Measurements from ENCODE around the gene MAFF.
"Not testable (repeated sequence)": the region's sequence is repeated elsewhere in the genome, so short reads cannot be mapped to it uniquely, and the experiment has no call there.

MAFF gene

DNA sequence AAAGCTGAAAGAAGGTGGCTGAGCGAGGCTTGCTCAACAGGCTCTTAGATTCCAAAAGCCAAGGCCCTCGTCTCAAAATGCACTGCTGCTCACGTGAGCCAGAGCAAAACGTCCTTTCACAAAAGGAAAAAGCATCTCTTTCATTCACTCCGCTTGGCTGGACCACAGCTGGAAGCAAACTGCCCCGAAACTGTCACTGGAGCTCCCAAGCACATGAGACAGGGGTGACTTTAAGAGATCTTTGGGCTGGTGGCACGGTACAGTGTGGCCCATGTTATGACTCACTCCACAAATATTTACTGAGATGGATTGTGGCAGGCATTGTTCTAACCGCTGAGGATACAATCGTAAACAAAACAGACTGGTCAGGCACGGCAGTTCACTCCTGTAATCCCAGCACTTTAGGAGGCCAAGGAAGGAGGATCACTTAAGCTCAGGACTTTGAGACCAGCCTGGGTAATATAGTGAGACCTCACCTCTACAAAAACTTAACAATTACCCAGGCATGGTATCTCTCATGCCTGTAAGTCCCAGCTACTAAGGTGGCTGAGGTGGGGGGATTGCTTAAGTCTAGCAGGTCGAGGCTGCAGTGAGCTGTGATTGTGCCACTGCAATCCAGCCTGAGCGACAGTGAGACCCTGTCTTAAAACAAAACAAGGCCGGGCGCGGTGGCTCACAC, 23.7 kb upstream of the MAFF start:
- DNase-seq, result no peak

- not testable (repeated sequence) for DNase-seq
These were observed 23.2 kb upstream of the MAFF start for GRCh38 chr22:38178605-38178937.

- peak; percentile 52 for DNase-seq
These were observed 20.8 kb upstream of the MAFF start for GRCh38 chr22:38180841-38181452.

- DNase-seq, result peak; percentile 100
These were observed 20.2 kb upstream of the MAFF start, which contains the start of gene PLA2G6 for GRCh38 chr22:38181453-38182200. Gene PLA2G6 (minus strand): TSS chr22:38181830. CDS start chr22:38169426, 12,404 bp downstream.

DNA sequence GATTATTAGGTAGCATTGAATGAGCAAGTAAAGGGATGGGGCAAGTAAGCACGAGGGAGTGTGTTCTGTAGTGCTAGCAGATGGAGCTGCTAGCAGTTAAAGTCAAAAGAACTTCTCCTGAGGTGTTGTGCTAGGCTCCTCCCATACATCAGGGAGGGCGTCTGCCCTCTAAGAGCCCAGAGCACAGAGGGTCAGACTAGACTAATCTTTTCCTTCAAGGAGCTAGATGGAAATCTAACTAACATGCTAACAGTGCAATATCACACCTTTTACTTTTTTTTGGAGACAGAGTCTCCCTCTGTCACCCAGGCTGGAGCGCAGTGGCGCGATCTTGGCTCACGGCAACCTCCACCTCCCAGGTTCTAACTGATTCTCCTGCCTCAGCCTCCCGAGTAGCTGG, 17.0 kb upstream of the MAFF start:
- DNase-seq, result no peak

GRCh38 chr22:38186429-38186828, 15.4 kb upstream of the MAFF start:
- DNase-seq, result no peak

DNA sequence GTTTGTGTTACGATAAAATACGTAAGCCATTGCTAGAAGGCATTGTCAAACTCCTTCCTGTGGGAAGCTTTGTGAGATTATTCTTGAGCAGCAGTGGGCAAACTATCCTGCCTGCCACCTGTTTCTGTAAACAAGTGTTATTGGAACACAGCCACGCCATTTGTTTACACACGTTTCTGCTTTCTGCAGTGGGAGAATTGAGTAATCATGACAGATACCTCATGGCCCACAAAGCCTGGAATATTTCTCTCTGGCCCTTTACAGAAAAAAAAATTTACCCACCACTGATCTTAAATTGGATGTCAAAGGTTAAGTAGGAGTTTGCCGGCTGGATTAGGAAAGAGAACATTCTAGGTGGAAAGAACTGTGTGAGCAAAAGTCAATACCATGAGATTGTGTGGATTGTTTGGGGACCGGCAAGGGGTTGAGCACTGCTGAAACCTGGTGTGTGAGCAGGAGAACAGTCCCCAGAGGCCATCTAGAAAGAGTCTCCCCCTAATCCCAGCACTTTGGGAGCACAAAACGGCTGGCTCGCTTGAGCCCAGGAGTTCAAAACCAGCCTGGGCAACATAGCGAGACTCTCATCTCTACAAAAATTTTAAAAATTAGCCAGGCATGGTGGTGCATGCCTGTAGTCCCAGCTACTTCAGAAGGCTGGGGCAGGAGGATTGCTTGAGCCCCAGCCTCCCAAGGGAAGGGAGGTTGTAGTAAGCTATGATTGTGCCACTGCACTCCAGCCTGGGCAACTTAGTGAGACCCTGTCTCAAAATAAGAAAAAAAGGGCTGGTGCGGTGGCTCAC, 14.2 kb upstream of the MAFF start:
- no peak for DNase-seq

GRCh38 chr22:38189104-38189503, 12.7 kb upstream of the MAFF start:
- no peak for DNase-seq

DNA sequence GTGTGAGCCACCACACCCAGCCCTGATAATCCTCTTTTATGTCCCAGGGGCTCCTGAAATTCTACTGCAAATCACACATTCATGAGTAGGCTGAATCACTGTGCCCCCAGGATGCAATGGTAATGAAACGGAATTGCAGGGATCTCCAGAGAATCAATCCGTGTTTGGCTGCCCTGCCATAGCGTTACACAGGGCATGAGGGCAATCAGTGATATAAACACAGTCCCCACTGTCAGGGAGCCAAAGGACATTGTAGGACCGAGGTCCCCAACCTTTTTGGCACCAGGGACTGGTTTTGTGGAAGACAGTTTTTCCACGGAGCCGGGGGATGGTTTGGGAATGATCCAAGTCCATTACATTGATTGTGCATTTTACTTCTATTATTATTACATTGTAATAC, 11.2 kb upstream of the MAFF start:
- no peak for DNase-seq

GRCh38 chr22:38191055-38191454, 10.7 kb upstream of the MAFF start:
- no peak for DNase-seq

GRCh38 chr22:38191731-38192474, 9.9 kb upstream of the MAFF start:
- no peak for DNase-seq

DNA sequence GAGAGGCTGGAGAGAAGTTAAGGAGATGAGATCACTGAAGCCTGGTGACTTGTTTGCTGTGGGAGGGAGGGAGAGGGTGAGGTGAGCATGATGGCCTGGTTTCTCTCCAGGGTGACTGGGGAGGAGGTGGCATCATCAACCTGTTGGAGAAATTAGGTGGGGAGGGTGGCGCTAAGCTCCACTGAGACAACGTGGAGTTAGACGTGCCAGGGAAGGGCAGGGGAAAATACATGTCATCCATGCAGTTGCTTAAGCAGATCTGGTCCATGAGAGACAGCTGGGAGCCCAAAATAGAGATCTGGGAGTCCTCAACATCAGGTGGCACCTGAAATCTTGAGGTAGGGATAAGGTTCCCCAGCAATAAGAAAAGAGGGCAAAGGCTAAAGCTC, 9.3 kb upstream of the MAFF start:
- DNase-seq, result no peak

GRCh38 chr22:38193580-38193979, 8.2 kb upstream of the MAFF start:
- DNase-seq, result peak; percentile 42

- no peak for DNase-seq
These were observed 4.9 kb upstream of the MAFF start for GRCh38 chr22:38196791-38197419.

DNA sequence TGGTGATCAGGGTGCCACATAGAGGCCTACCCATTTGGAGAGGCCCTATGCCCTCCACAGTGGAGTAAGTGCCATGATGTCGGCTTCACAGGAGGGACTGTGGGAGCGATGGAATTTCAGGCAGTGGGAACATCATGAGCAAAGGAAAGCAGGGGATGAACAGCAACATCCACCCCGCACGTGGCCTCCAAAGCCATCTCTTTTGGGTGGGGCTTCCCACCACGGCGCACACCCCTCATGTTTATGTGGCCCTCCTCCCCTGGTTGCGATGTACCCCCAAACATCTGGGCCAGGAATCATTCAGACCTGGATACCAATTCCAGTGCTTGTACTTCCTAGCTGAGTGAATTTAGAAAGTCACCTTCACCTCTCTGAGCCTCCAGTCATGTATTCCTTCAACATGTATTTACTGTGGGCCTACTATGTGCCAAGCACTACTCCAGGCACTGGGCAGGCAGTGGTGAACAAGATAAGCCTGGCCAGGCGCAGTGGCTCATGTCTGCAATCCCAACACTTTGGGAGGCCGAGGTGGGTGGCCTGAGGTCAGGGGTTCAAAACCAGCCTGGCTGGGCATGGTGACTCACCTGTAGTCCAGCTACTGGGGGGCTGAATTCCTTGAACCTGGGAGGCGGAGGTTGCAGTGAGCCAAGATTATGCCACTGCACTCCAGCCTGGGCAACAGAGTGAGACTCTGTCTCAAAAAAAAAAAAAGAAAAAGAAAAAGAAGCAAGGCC, 1.8 kb upstream of the MAFF start:
- DNase-seq, result no peak

DNA sequence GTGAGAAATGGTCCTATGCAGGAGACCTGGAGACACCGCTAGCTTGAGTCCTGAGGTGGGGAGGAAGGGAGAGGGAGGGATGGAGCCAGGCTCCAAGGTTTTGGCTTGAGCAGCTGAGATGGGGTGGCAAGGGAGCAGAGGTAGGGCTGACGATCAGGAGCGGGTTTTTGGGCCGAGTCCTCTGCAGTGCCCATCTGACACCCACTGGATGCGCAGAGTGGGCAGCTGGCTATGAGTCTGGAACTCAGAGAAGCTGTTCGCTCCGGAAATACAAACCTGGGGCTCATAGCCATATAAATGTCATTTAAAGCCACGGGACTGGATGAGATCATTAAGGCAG, 453 bp upstream of the MAFF start:
- DNase-seq, result no peak

DNA sequence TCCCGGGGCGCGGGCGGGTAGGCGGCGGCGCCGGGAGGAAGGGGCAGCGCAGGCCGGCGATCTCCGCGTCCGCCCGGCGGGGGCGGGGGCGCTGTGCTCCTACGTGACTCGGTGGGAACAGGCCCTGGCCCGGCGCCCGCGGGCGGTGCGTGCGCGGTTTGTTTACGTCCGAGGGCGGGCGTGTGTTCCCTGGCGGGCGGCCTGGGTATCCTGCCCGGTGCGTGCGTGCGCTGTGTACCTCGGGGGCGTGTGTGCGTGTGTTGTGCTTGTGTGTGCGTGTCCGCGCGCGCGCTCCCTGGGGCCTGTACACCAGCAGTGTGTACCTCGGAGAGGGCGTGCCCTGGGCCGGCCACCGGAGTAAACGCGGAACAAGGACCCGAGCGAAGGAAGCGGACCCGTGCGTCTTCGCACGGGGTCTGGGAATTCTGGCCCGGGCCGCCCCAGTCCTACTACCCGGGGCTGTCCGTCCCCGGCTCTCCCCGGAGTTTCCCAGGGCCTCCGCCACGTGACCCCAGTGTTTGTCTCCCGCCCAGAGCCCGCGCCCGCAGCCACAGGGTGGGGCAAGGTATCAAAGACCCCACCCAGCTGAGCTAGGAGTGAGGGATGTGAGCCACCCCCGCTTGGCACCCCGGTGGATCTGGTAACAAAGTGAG, 769 bp downstream of the MAFF start:
- peak; percentile 79 for DNase-seq

GRCh38 chr22:38203090-38203810, 1.5 kb downstream of the MAFF start:
- peak; percentile 38 for DNase-seq

- DNase-seq, result no peak
These were observed 2.2 kb downstream of the MAFF start for GRCh38 chr22:38203855-38204514.

GRCh38 chr22:38204784-38205183, 3.0 kb downstream of the MAFF start:
- DNase-seq, result peak; percentile 79

Data from hematopoietic multipotent progenitor cell treated with erythropoietin and hydrocortisone succinate and interleukin-3 and kit ligand, for 4 days (in vitro differentiated cells).